ENCODE data around the gene LBHD2. TPM values are rescaled to one million over a fixed set of nuclear protein-coding genes. Genes with fewer than 3 reads are reported as not detected.

LBHD2 gene
- polyA plus RNA-seq, 1 donor (not counting 4 experiments of a cell fraction or from before 2014, with no cell fraction given), result not detected

DNA sequence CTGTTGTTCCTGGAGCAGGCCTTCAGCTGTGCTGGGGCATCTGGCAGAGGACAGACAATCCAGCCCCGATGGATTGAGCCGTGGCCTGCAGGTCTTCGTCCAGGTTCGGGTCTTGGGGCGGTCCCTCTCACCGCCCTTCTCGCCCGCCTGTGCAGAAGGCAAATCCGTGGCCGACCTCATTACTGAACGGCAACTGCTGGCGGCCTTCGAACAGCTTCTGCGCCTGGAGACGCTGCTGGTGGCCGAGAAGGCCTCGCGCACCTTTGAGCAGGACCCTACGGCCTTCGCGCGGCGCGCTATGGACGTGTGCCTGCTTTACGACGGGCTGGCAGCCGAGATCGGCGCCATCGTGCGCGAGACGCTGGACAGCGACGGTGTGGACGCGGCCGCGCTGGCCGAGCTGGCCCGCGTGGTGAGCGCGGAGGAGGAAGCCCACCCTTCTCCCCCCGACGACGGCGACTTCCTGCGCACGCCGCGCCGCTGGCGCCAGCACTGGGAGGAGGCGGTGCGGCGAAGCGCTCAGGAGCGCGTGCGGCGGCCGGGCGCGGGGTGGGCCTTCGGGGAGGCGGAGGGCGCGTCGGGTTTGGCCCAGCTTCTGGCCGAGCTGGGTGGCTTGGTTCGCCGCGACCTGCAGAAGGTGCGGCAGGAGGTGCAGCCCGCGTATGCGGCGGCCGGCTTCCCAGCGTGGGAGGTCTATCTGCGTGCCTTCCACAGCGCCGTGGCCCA lies 18.1 kb downstream of the LBHD2 start:
- DNase-seq (ENCODE audit: low read depth, low spot score), result no peak
- Histone ChIP-seq H2AFZ (ENCODE audit: control insufficient read depth, low read length) (no peak overlapping the region), H3K79me2 (ENCODE audit: control insufficient read depth, insufficient read depth, low read length) (no peaks in the 10 kb centered on the region), H3K27me3 (ENCODE audit: control insufficient read depth, extremely low read depth, insufficient read depth, low read length) (peaks cover 59% of the 10 kb centered on the region), H3K4me2 (ENCODE audit: control insufficient read depth, extremely low read depth, insufficient read depth, low read depth, low read length) (no peak overlapping the region), H3K36me3 (ENCODE audit: control insufficient read depth in 2 of 2, extremely low read depth in 1 of 2, insufficient read depth in 2 of 2, low read length in 2 of 2) (no peaks in the 10 kb centered on the region), H3K9me3 (ENCODE audit: control insufficient read depth, low read depth, low read length) (no peaks in the 10 kb centered on the region), H3K4me3 (ENCODE audit: control insufficient read depth in 2 of 3, extremely low read depth in 1 of 3, insufficient read depth in 2 of 3, low read depth in 1 of 3, low read length in 3 of 3) (no peak overlapping the region), H3K27ac (ENCODE audit: control insufficient read depth, insufficient read depth, low read length) (no peak overlapping the region), H3K4me1 (ENCODE audit: control insufficient read depth, extremely low read depth, insufficient read depth, low read length) (peaks cover 2% of the 10 kb centered on the region), H4K20me1 (ENCODE audit: control insufficient read depth, extremely low read depth, insufficient read depth, low read length) (peaks cover 2% of the 10 kb centered on the region), H3K9ac (ENCODE audit: control insufficient read depth, extremely low read depth, insufficient read depth, low read length) (no peak overlapping the region), H3K9me1 (ENCODE audit: control insufficient read depth, extremely low read depth, insufficient read depth, low read length) (no peaks in the 10 kb centered on the region)
- dilution Hi-C loops (cut with MboI; ENCODE audit: extremely low pct_ligation_motif_present, low sequenced_read_pairs), result no loop called here
- no peak for TF ChIP-seq EZH2 (IDR thresholded peaks at IDR 0.05; ENCODE audit: low read length)
- TF ChIP-seq, protein P1, sequence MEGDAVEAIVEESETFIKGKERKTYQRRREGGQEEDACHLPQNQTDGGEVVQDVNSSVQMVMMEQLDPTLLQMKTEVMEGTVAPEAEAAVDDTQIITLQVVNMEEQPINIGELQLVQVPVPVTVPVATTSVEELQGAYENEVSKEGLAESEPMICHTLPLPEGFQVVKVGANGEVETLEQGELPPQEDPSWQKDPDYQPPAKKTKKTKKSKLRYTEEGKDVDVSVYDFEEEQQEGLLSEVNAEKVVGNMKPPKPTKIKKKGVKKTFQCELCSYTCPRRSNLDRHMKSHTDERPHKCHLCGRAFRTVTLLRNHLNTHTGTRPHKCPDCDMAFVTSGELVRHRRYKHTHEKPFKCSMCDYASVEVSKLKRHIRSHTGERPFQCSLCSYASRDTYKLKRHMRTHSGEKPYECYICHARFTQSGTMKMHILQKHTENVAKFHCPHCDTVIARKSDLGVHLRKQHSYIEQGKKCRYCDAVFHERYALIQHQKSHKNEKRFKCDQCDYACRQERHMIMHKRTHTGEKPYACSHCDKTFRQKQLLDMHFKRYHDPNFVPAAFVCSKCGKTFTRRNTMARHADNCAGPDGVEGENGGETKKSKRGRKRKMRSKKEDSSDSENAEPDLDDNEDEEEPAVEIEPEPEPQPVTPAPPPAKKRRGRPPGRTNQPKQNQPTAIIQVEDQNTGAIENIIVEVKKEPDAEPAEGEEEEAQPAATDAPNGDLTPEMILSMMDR (optimal IDR thresholded peaks at IDR 0.05 in 1 of 3, IDR thresholded peaks at IDR 0.05 in 1 of 3, conservative IDR thresholded peaks at IDR 0.05 in 1 of 3; ENCODE audit: extremely low read depth in 1 of 3, insufficient read depth in 2 of 3, low read length in 3 of 3), result no peak
- FAIRE-seq, result no peak

DNA sequence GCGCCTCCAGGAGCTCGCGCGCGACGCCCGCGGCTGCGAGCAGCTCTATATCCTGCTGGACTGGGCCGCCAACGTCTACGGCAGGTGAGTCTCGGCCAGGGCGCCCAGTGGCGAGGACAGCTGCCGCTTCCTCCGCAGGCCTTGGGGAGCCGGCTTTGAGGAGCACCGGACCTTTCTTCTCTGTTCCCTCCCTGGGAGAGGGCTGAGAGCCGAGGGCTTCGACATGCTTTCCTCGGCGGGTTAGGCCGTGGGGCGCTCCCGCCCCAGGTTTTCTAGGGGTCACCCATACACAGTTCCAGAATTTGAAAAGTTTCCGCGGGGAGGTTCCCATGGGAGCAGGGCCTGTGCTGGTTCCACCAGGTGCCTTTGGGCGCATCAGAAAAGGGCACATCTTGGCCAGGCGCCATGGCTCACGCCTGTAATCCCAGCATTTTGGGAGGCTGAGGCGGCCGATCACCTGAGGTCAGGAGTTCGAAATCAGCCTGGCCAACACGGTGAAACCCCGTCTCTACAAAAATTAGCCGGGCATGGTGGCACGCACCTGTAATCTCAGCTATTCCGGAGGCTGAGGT lies 18.8 kb downstream of the LBHD2 start:
- H3K9ac ChIP-seq (ENCODE audit: control insufficient read depth, extremely low read depth, insufficient read depth, low read length), result no peak overlapping the region
- H3K27me3 ChIP-seq (ENCODE audit: control insufficient read depth, extremely low read depth, insufficient read depth, low read length), result peaks cover 56% of the 10 kb centered on the region
- H3K4me1 ChIP-seq (ENCODE audit: control insufficient read depth, extremely low read depth, insufficient read depth, low read length), result peaks cover 2% of the 10 kb centered on the region
- no peaks in the 10 kb centered on the region for H3K9me1 ChIP-seq (ENCODE audit: control insufficient read depth, extremely low read depth, insufficient read depth, low read length)
- DNase-seq (ENCODE audit: low read depth, low spot score), result no peak
- TF ChIP-seq, protein P1 (optimal IDR thresholded peaks at IDR 0.05 in 1 of 3, IDR thresholded peaks at IDR 0.05 in 1 of 3, conservative IDR thresholded peaks at IDR 0.05 in 1 of 3; ENCODE audit: extremely low read depth in 1 of 3, insufficient read depth in 2 of 3, low read length in 3 of 3), result no peak
- peak; percentile 72 for TF ChIP-seq EZH2 (IDR thresholded peaks at IDR 0.05; ENCODE audit: low read length)
- no peak overlapping the region for H3K27ac ChIP-seq (ENCODE audit: control insufficient read depth, insufficient read depth, low read length)
- no peaks in the 10 kb centered on the region for H3K9me3 ChIP-seq (ENCODE audit: control insufficient read depth, low read depth, low read length)
- peaks cover 2% of the 10 kb centered on the region for H4K20me1 ChIP-seq (ENCODE audit: control insufficient read depth, extremely low read depth, insufficient read depth, low read length)
- H3K4me2 ChIP-seq (ENCODE audit: control insufficient read depth, extremely low read depth, insufficient read depth, low read depth, low read length), result no peak overlapping the region
- FAIRE-seq, result no peak
- no peak overlapping the region for H2AFZ ChIP-seq (ENCODE audit: control insufficient read depth, low read length)
- H3K79me2 ChIP-seq (ENCODE audit: control insufficient read depth, insufficient read depth, low read length), result no peaks in the 10 kb centered on the region
- H3K36me3 ChIP-seq (ENCODE audit: control insufficient read depth in 2 of 2, extremely low read depth in 1 of 2, insufficient read depth in 2 of 2, low read length in 2 of 2), result no peaks in the 10 kb centered on the region
- no peak overlapping the region for H3K4me3 ChIP-seq (ENCODE audit: control insufficient read depth in 2 of 3, extremely low read depth in 1 of 3, insufficient read depth in 2 of 3, low read depth in 1 of 3, low read length in 3 of 3)
- dilution Hi-C loops (cut with MboI; ENCODE audit: extremely low pct_ligation_motif_present, low sequenced_read_pairs), result no loop called here

All from keratinocyte (primary cell).